IMR-90 (cell line): ENCODE measurements around the gene NF2. TPM values are rescaled to one million over a fixed set of nuclear protein-coding genes. Genes with fewer than 3 reads are reported as not detected.

Experiments
- ATAC-seq: fragments of 200-7000 bp; cut with Tn5 transposase; 2 replicates; pipeline ENCODE4 v1.9.1; 2020; ENCODE audit warnings: low read depth, mild to moderate bottlenecking, moderate library complexity
- BruUV-seq: library from RNA; stranded (reverse); fragments of 400-500 nt; replicated peaks from 2 replicates; lab custom pipeline; 2021; lab: Mats Ljungman, UMichigan
- CTCF ChIA-PET: fragments of 300-600 bp; formaldehyde crosslinking; extraction: SDS; loops from one replicate; lab custom pipeline; 2021; ENCODE audit warnings: antibody characterized with exemption; lab: Yijun Ruan, JAX
- POLR2A ChIA-PET: fragments of 300-600 bp; sonication (Branson Sonifier 250); formaldehyde crosslinking; loops from one replicate; lab custom pipeline; 2022; ENCODE audit warnings: antibody characterized with exemption; ENCODE audit not compliant: unreplicated experiment; lab: Charles Lee
- DNase-seq: peaks from one replicate; pipeline ENCODE4 v3.0.0; 2013
- H2AFZ ChIP-seq: replicated peaks from 2 replicates; pipeline ENCODE3; 2013; ENCODE audit warnings: low read length, mild to moderate bottlenecking; ENCODE audit not compliant: poor library complexity
- H2AK5ac ChIP-seq: 2 replicates; pipeline ENCODE4 v1.6.1; 2013; ENCODE audit warnings: low read depth, low read length, inconsistent platforms
- H2AK9ac ChIP-seq: replicated peaks from 2 replicates; pipeline ENCODE3; 2013; ENCODE audit warnings: mild to moderate bottlenecking, low read depth, low read length, moderate library complexity; ENCODE audit not compliant: poor library complexity
- H2BK120ac ChIP-seq: 2 replicates; pipeline ENCODE4 v1.6.1; 2013; ENCODE audit warnings: low read depth, low read length, inconsistent platforms
- H2BK15ac ChIP-seq: 3 replicates; pipeline ENCODE4 v1.6.1; 2013; ENCODE audit warnings: low read depth, low read length, inconsistent platforms
- H2BK20ac ChIP-seq: 2 replicates; pipeline ENCODE4 v1.6.1; 2013; ENCODE audit warnings: low read depth, mild to moderate bottlenecking, inconsistent platforms, low read length, moderate library complexity
- H2BK5ac ChIP-seq: 2 replicates; pipeline ENCODE4 v1.6.1; 2013; ENCODE audit warnings: mild to moderate bottlenecking, low read depth, low read length, inconsistent platforms; ENCODE audit not compliant: poor library complexity, severe bottlenecking
- H3K14ac ChIP-seq: replicated peaks from 2 replicates; pipeline ENCODE4 v1.6.1; 2013; ENCODE audit warnings: low read depth, low read length, inconsistent platforms
- H3K18ac ChIP-seq: 2 replicates; pipeline ENCODE4 v1.6.1; 2013; ENCODE audit warnings: low read depth, low read length, control low read depth
- H3K23ac ChIP-seq: 2 replicates; pipeline ENCODE4 v1.6.1; 2013; ENCODE audit warnings: low read depth, low read length, inconsistent platforms
- H3K27ac ChIP-seq: 2 replicates; pipeline ENCODE4 v1.5.1; 2013; ENCODE audit warnings: mild to moderate bottlenecking, control low read depth, low read length; ENCODE audit not compliant: insufficient read depth
- H3K27me3 ChIP-seq: 2 replicates; pipeline ENCODE4 v1.6.1; 2013; ENCODE audit warnings: low read length; ENCODE audit not compliant: control insufficient read depth, insufficient read depth
- H3K36me3 ChIP-seq: 2 replicates; pipeline ENCODE4 v1.6.1; 2013; ENCODE audit warnings: low read length, mixed read lengths; ENCODE audit not compliant: control insufficient read depth, insufficient read depth
- H3K4ac ChIP-seq: 2 replicates; pipeline ENCODE4 v1.6.1; 2013; ENCODE audit warnings: low read depth, low read length, inconsistent platforms
- H3K4me1 ChIP-seq: 2 replicates; pipeline ENCODE4 v1.6.1; 2013; ENCODE audit warnings: low read length, mixed read lengths; ENCODE audit not compliant: control insufficient read depth, insufficient read depth
- H3K4me2 ChIP-seq: 2 replicates; pipeline ENCODE4 v1.6.1; 2013; ENCODE audit warnings: low read depth, mild to moderate bottlenecking, control low read depth, low read length, moderate library complexity
- H3K4me3 ChIP-seq: 2 replicates; pipeline ENCODE4 v1.5.1; 2013; ENCODE audit warnings: low read depth, mild to moderate bottlenecking, control low read depth, low read length, moderate library complexity; ENCODE audit not compliant: insufficient read depth
- H3K56ac ChIP-seq: 2 replicates; pipeline ENCODE4 v1.6.1; 2013; ENCODE audit warnings: low read length, inconsistent platforms; ENCODE audit not compliant: insufficient read depth; ENCODE audit errors: extremely low read depth
- H3K79me1 ChIP-seq, 2 experiments: 2 replicates each; pipeline ENCODE4 v1.6.1; 2013; ENCODE audit warnings: low read length in 2 of 2, inconsistent platforms in 1 of 2, low read depth in 1 of 2
- H3K9ac ChIP-seq: 2 replicates; pipeline ENCODE4 v1.6.1; 2013; ENCODE audit warnings: low read depth, low read length, control low read depth
- H3K9me1 ChIP-seq: 2 replicates; pipeline ENCODE4 v1.6.1; 2013; ENCODE audit warnings: low read length, inconsistent platforms; ENCODE audit not compliant: insufficient read depth
- H3K9me3 ChIP-seq: 2 replicates; pipeline ENCODE4 v1.6.1; 2013; ENCODE audit warnings: low read length; ENCODE audit not compliant: control insufficient read depth, insufficient read depth
- H4K20me1 ChIP-seq: 2 replicates; pipeline ENCODE4 v1.6.1; 2013; ENCODE audit warnings: low read length, inconsistent platforms; ENCODE audit not compliant: insufficient read depth
- H4K5ac ChIP-seq: 2 replicates; pipeline ENCODE4 v1.6.1; 2013; ENCODE audit warnings: mild to moderate bottlenecking, low read depth, low read length, control low read depth
- H4K8ac ChIP-seq, 2 experiments: 2 replicates each; pipeline ENCODE4 v1.6.1; 2013; ENCODE audit warnings: low read depth in 2 of 2, low read length in 2 of 2, control low read depth in 1 of 2, inconsistent platforms in 1 of 2
- H4K91ac ChIP-seq: 2 replicates; pipeline ENCODE4 v1.6.1; 2013; ENCODE audit warnings: low read depth, low read length, inconsistent platforms; ENCODE audit not compliant: insufficient read depth
- BHLHE40 ChIP-seq: fragments of 150-350 bp; IDR thresholded peaks from 2 replicates; pipeline ENCODE4 v1.6.1; 2016; ENCODE audit warnings: mild to moderate bottlenecking, low read depth, low read length
- CEBPB ChIP-seq: IDR thresholded peaks from 2 replicates; pipeline ENCODE4 v1.6.1; 2012; ENCODE audit warnings: low read depth, low read length, improper control_type of control experiment
- CHD1 ChIP-seq: IDR thresholded peaks from 2 replicates; pipeline ENCODE4 v1.6.1; 2012; ENCODE audit warnings: low read depth, low read length, improper control_type of control experiment
- ELK1 ChIP-seq: fragments of 150-350 bp; IDR thresholded peaks from 2 replicates; pipeline ENCODE4 v1.6.1; 2016; ENCODE audit warnings: low read depth, mild to moderate bottlenecking, low read length, moderate library complexity, borderline replicate concordance
- FOS ChIP-seq: fragments of 150-350 bp; IDR thresholded peaks from 2 replicates; pipeline ENCODE4 v1.6.1; 2016; ENCODE audit warnings: low read depth, low read length
- MAFK ChIP-seq: IDR thresholded peaks from 2 replicates; pipeline ENCODE4 v1.6.1; 2012; ENCODE audit warnings: low read depth, low read length, improper control_type of control experiment
- MAZ ChIP-seq: IDR thresholded peaks from 2 replicates; pipeline ENCODE4 v1.6.1; 2012; ENCODE audit warnings: low read depth, mild to moderate bottlenecking, low read length, improper control_type of control experiment, moderate library complexity, borderline replicate concordance
- MXI1 ChIP-seq: IDR thresholded peaks from 2 replicates; pipeline ENCODE4 v1.6.1; 2012; ENCODE audit warnings: low read depth, mild to moderate bottlenecking, low read length, moderate library complexity, borderline replicate concordance
- NFE2L2 ChIP-seq: fragments of 150-350 bp; IDR thresholded peaks from 2 replicates; pipeline ENCODE4 v1.6.1; 2016; ENCODE audit warnings: low read depth, mild to moderate bottlenecking, low read length
- POLR2A ChIP-seq: IDR thresholded peaks from 2 replicates; pipeline ENCODE4 v1.6.1; 2012; ENCODE audit warnings: mild to moderate bottlenecking, low read depth, low read length
- RAD21 ChIP-seq: IDR thresholded peaks from 2 replicates; pipeline ENCODE4 v1.6.1; 2012; ENCODE audit warnings: low read length, improper control_type of control experiment
- RCOR1 ChIP-seq: IDR thresholded peaks from 2 replicates; pipeline ENCODE4 v1.6.1; 2012; ENCODE audit warnings: mild to moderate bottlenecking, low read length, improper control_type of control experiment; ENCODE audit not compliant: insufficient replicate concordance
- RFX5 ChIP-seq: IDR thresholded peaks from 2 replicates; pipeline ENCODE4 v1.8.0; 2012; ENCODE audit warnings: low read depth, mild to moderate bottlenecking, low read length, moderate library complexity
- SMC3 ChIP-seq: fragments of 150-350 bp; IDR thresholded peaks from 2 replicates; pipeline ENCODE4 v1.6.1; 2016; ENCODE audit warnings: low read depth, mild to moderate bottlenecking, antibody characterized with exemption, low read length, moderate library complexity
- USF2 ChIP-seq: fragments of 150-350 bp; IDR thresholded peaks from 2 replicates; pipeline ENCODE4 v1.6.1; 2017; ENCODE audit warnings: mild to moderate bottlenecking, antibody characterized with exemption, low read length, low read depth
- WGBS, 2 experiments: methylation state at CpG; one replicate each; pipeline versions ENCODE4 v1.1.5 to v1.1.7; 2013; ENCODE audit warnings: missing lambda C conversion rate in 2 of 2; ENCODE audit not compliant: insufficient read length in 1 of 2; ENCODE audit errors: extremely low coverage in 2 of 2; 5-methylcytosine and 5-hydroxymethylcytosine counted together
- dilution Hi-C: fragments of 300-500 bp; cut with HindIII; formaldehyde crosslinking; loops from one replicate; pipeline ENCODE4 v1.14.3; 2018; ENCODE audit warnings: low sequenced_read_pairs; ENCODE audit not compliant: unreplicated experiment
- in situ Hi-C: fragments of 300-500 bp; cut with MboI; formaldehyde crosslinking; loops from 3 replicates; pipeline ENCODE4 v1.14.3; 2019; ENCODE audit warnings: low sequenced_read_pairs, inconsistent platforms, mixed read lengths
- intact Hi-C: fragments of 100-400 bp; cut with micrococcal nuclease; formaldehyde crosslinking; loops from 2 replicates; pipeline ENCODE4 v1.10.0; 2022
- polyA plus RNA-seq, 3 experiments: library from polyadenylated mRNA; depleted of rRNA; stranded (reverse); fragments of >200 nt; gene quantifications; 2 replicates each; pipeline ENCODE4 v1.2.3, GENCODE V29; 2012; ENCODE audit warnings: low replicate concordance in 1 of 3
- total RNA-seq: library from RNA; depleted of rRNA; stranded (reverse); fragments of >200 nt; gene quantifications from 2 replicates; pipeline ENCODE4 v1.2.3, GENCODE V29; 2012
- TF ChIP-seq, protein P1 (sequence below): conservative IDR thresholded peaks from 2 replicates; pipeline ENCODE4 v1.5.1; 2012; ENCODE audit warnings: mild to moderate bottlenecking, low read depth, low read length, improper control_type of control experiment

The NF2 gene
- total and polyA plus RNA-seq, 2 of the 4 experiments (the other 2 are of a cell fraction) = 59.0 to 151 TPM

DNA sequence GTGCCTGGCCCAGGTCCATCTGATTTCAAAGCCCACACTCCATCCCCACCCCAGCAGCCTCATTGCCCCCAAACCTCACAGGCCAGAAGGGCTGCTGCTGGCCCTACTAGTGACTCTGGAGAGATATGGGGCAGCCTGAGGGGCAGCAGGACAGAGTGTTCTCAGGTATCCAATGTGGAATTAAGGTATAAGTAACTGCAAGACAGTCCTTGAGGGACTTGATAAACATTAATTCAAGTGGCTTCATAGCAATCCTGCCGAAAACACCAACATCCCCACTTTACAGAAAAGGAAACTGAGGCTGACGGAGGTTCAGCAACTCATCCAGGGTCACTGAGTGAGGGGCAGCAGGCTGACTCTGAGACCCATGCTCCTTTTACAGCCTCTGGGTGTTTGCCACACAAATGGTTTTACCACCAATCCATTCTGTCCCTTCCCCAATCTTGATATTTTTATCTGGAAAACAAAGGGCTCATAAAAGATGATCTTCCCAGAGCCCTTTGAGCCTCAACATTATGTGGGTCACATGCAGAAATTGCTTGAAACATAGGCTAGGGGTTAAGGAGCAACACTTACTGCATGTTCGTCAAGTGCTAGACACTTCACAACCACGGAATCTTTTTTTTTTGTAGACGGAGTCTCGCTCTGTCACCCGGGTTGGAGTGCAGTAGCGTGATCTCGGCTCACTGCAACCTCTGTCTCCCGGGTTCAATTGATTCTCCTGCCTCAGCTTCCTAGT, 24.8 kb upstream of the NF2 start:
- Histone ChIP-seq H3K4me1 (peaks cover 2% of the 10 kb centered on the region), H2AK5ac (no peak overlapping the region), H2AFZ (no peak overlapping the region), H3K27ac (no peak overlapping the region), H3K79me1 (peaks cover 12 to 17% of the 10 kb centered on the region in 2 experiments; a peak in 3 of 4 replicates), H3K56ac (no peak overlapping the region), H3K4ac (no peak overlapping the region), H3K18ac (no peak overlapping the region), H3K36me3 (peaks cover 2% of the 10 kb centered on the region; the same call in 1 of the 2 replicates), H4K91ac (no peak overlapping the region), H3K14ac (no peak overlapping the region), H3K9me3 (no peaks in the 10 kb centered on the region), H3K4me3 (no peak overlapping the region), H3K4me2 (no peak overlapping the region), H3K23ac (no peak overlapping the region), H2AK9ac (no peak overlapping the region), H4K8ac (no peak overlapping the region), H2BK15ac (no peak overlapping the region), H2BK120ac (no peak overlapping the region), H3K9ac (no peak overlapping the region), H2BK20ac (no peak overlapping the region), H4K20me1 (no peaks in the 10 kb centered on the region), H3K9me1 (peaks cover 11% of the 10 kb centered on the region), H3K27me3 (no peaks in the 10 kb centered on the region), H2BK5ac (no peak overlapping the region), H4K5ac (no peak overlapping the region)
- dilution Hi-C loops = no loop called here
- no TSS peak for BruUV-seq
- TF ChIP-seq SMC3 = no peak
- TF ChIP-seq CHD1 = no peak
- TF ChIP-seq MXI1 = no peak
- TF ChIP-seq ELK1 = no peak
- TF ChIP-seq CEBPB = no peak
- TF ChIP-seq FOS = no peak
- no peak for TF ChIP-seq RCOR1
- no peak for TF ChIP-seq BHLHE40
- TF ChIP-seq RAD21 = no peak
- no peak for TF ChIP-seq MAFK
- TF ChIP-seq MAZ = no peak
- TF ChIP-seq USF2 = no peak
- no peak for TF ChIP-seq NFE2L2
- TF ChIP-seq POLR2A = no peak
- TF ChIP-seq RFX5 = no peak
- TF ChIP-seq, protein P1, sequence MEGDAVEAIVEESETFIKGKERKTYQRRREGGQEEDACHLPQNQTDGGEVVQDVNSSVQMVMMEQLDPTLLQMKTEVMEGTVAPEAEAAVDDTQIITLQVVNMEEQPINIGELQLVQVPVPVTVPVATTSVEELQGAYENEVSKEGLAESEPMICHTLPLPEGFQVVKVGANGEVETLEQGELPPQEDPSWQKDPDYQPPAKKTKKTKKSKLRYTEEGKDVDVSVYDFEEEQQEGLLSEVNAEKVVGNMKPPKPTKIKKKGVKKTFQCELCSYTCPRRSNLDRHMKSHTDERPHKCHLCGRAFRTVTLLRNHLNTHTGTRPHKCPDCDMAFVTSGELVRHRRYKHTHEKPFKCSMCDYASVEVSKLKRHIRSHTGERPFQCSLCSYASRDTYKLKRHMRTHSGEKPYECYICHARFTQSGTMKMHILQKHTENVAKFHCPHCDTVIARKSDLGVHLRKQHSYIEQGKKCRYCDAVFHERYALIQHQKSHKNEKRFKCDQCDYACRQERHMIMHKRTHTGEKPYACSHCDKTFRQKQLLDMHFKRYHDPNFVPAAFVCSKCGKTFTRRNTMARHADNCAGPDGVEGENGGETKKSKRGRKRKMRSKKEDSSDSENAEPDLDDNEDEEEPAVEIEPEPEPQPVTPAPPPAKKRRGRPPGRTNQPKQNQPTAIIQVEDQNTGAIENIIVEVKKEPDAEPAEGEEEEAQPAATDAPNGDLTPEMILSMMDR = no peak
- in situ Hi-C loops = no loop called here
- intact Hi-C loops = no loop called here
- ChIA-PET CTCF (no interaction called here), POLR2A (no interaction called here)
- DNase-seq (no peak), ATAC-seq (no peak)
- WGBS, 2 experiments = 71% methylated on average over 3 of the region's 10 CpGs; no CpG with 5 or more reads in 1 of the 2 experiments
